IMR-90 (cell line): ENCODE results near the gene TIGD2. TPM values are rescaled to one million over a fixed set of nuclear protein-coding genes. Genes with fewer than 3 reads are reported as not detected.

ENCODE experiments used
- ATAC-seq: fragments of 200-7000 bp; cut with Tn5 transposase; 2 replicates; pipeline ENCODE4 v1.9.1; 2020; ENCODE audit warnings: low read depth, mild to moderate bottlenecking, moderate library complexity
- BruUV-seq: library from RNA; stranded (reverse); fragments of 400-500 nt; replicated peaks from 2 replicates; lab custom pipeline; 2021; lab: Mats Ljungman, UMichigan
- CTCF ChIA-PET: fragments of 300-600 bp; formaldehyde crosslinking; extraction: SDS; loops from one replicate; lab custom pipeline; 2021; ENCODE audit warnings: antibody characterized with exemption; lab: Yijun Ruan, JAX
- POLR2A ChIA-PET: fragments of 300-600 bp; sonication (Branson Sonifier 250); formaldehyde crosslinking; loops from one replicate; lab custom pipeline; 2022; ENCODE audit warnings: antibody characterized with exemption; ENCODE audit not compliant: unreplicated experiment; lab: Charles Lee
- DNase-seq: peaks from one replicate; pipeline ENCODE4 v3.0.0; 2013
- H2AFZ ChIP-seq: replicated peaks from 2 replicates; pipeline ENCODE3; 2013; ENCODE audit warnings: low read length, mild to moderate bottlenecking; ENCODE audit not compliant: poor library complexity
- H2AK5ac ChIP-seq: 2 replicates; pipeline ENCODE4 v1.6.1; 2013; ENCODE audit warnings: low read depth, low read length, inconsistent platforms
- H2AK9ac ChIP-seq: replicated peaks from 2 replicates; pipeline ENCODE3; 2013; ENCODE audit warnings: mild to moderate bottlenecking, low read depth, low read length, moderate library complexity; ENCODE audit not compliant: poor library complexity
- H2BK120ac ChIP-seq: 2 replicates; pipeline ENCODE4 v1.6.1; 2013; ENCODE audit warnings: low read depth, low read length, inconsistent platforms
- H2BK15ac ChIP-seq: 3 replicates; pipeline ENCODE4 v1.6.1; 2013; ENCODE audit warnings: low read depth, low read length, inconsistent platforms
- H2BK20ac ChIP-seq: 2 replicates; pipeline ENCODE4 v1.6.1; 2013; ENCODE audit warnings: low read depth, mild to moderate bottlenecking, inconsistent platforms, low read length, moderate library complexity
- H2BK5ac ChIP-seq: 2 replicates; pipeline ENCODE4 v1.6.1; 2013; ENCODE audit warnings: mild to moderate bottlenecking, low read depth, low read length, inconsistent platforms; ENCODE audit not compliant: poor library complexity, severe bottlenecking
- H3K14ac ChIP-seq: replicated peaks from 2 replicates; pipeline ENCODE4 v1.6.1; 2013; ENCODE audit warnings: low read depth, low read length, inconsistent platforms
- H3K18ac ChIP-seq: 2 replicates; pipeline ENCODE4 v1.6.1; 2013; ENCODE audit warnings: low read depth, low read length, control low read depth
- H3K23ac ChIP-seq: 2 replicates; pipeline ENCODE4 v1.6.1; 2013; ENCODE audit warnings: low read depth, low read length, inconsistent platforms
- H3K27ac ChIP-seq: 2 replicates; pipeline ENCODE4 v1.5.1; 2013; ENCODE audit warnings: mild to moderate bottlenecking, control low read depth, low read length; ENCODE audit not compliant: insufficient read depth
- H3K27me3 ChIP-seq: 2 replicates; pipeline ENCODE4 v1.6.1; 2013; ENCODE audit warnings: low read length; ENCODE audit not compliant: control insufficient read depth, insufficient read depth
- H3K36me3 ChIP-seq: 2 replicates; pipeline ENCODE4 v1.6.1; 2013; ENCODE audit warnings: low read length, mixed read lengths; ENCODE audit not compliant: control insufficient read depth, insufficient read depth
- H3K4ac ChIP-seq: 2 replicates; pipeline ENCODE4 v1.6.1; 2013; ENCODE audit warnings: low read depth, low read length, inconsistent platforms
- H3K4me1 ChIP-seq: 2 replicates; pipeline ENCODE4 v1.6.1; 2013; ENCODE audit warnings: low read length, mixed read lengths; ENCODE audit not compliant: control insufficient read depth, insufficient read depth
- H3K4me2 ChIP-seq: 2 replicates; pipeline ENCODE4 v1.6.1; 2013; ENCODE audit warnings: low read depth, mild to moderate bottlenecking, control low read depth, low read length, moderate library complexity
- H3K4me3 ChIP-seq: 2 replicates; pipeline ENCODE4 v1.5.1; 2013; ENCODE audit warnings: low read depth, mild to moderate bottlenecking, control low read depth, low read length, moderate library complexity; ENCODE audit not compliant: insufficient read depth
- H3K56ac ChIP-seq: 2 replicates; pipeline ENCODE4 v1.6.1; 2013; ENCODE audit warnings: low read length, inconsistent platforms; ENCODE audit not compliant: insufficient read depth; ENCODE audit errors: extremely low read depth
- H3K79me1 ChIP-seq, 2 experiments: 2 replicates each; pipeline ENCODE4 v1.6.1; 2013; ENCODE audit warnings: low read length in 2 of 2, inconsistent platforms in 1 of 2, low read depth in 1 of 2
- H3K9ac ChIP-seq: 2 replicates; pipeline ENCODE4 v1.6.1; 2013; ENCODE audit warnings: low read depth, low read length, control low read depth
- H3K9me1 ChIP-seq: 2 replicates; pipeline ENCODE4 v1.6.1; 2013; ENCODE audit warnings: low read length, inconsistent platforms; ENCODE audit not compliant: insufficient read depth
- H3K9me3 ChIP-seq: 2 replicates; pipeline ENCODE4 v1.6.1; 2013; ENCODE audit warnings: low read length; ENCODE audit not compliant: control insufficient read depth, insufficient read depth
- H4K20me1 ChIP-seq: 2 replicates; pipeline ENCODE4 v1.6.1; 2013; ENCODE audit warnings: low read length, inconsistent platforms; ENCODE audit not compliant: insufficient read depth
- H4K5ac ChIP-seq: 2 replicates; pipeline ENCODE4 v1.6.1; 2013; ENCODE audit warnings: mild to moderate bottlenecking, low read depth, low read length, control low read depth
- H4K8ac ChIP-seq, 2 experiments: 2 replicates each; pipeline ENCODE4 v1.6.1; 2013; ENCODE audit warnings: low read depth in 2 of 2, low read length in 2 of 2, control low read depth in 1 of 2, inconsistent platforms in 1 of 2
- H4K91ac ChIP-seq: 2 replicates; pipeline ENCODE4 v1.6.1; 2013; ENCODE audit warnings: low read depth, low read length, inconsistent platforms; ENCODE audit not compliant: insufficient read depth
- CEBPB ChIP-seq: IDR thresholded peaks from 2 replicates; pipeline ENCODE4 v1.6.1; 2012; ENCODE audit warnings: low read depth, low read length, improper control_type of control experiment
- ELK1 ChIP-seq: fragments of 150-350 bp; IDR thresholded peaks from 2 replicates; pipeline ENCODE4 v1.6.1; 2016; ENCODE audit warnings: low read depth, mild to moderate bottlenecking, low read length, moderate library complexity, borderline replicate concordance
- FOS ChIP-seq: fragments of 150-350 bp; IDR thresholded peaks from 2 replicates; pipeline ENCODE4 v1.6.1; 2016; ENCODE audit warnings: low read depth, low read length
- MXI1 ChIP-seq: IDR thresholded peaks from 2 replicates; pipeline ENCODE4 v1.6.1; 2012; ENCODE audit warnings: low read depth, mild to moderate bottlenecking, low read length, moderate library complexity, borderline replicate concordance
- POLR2A ChIP-seq: IDR thresholded peaks from 2 replicates; pipeline ENCODE4 v1.6.1; 2012; ENCODE audit warnings: mild to moderate bottlenecking, low read depth, low read length
- RAD21 ChIP-seq: IDR thresholded peaks from 2 replicates; pipeline ENCODE4 v1.6.1; 2012; ENCODE audit warnings: low read length, improper control_type of control experiment
- RFX5 ChIP-seq: IDR thresholded peaks from 2 replicates; pipeline ENCODE4 v1.8.0; 2012; ENCODE audit warnings: low read depth, mild to moderate bottlenecking, low read length, moderate library complexity
- SMC3 ChIP-seq: fragments of 150-350 bp; IDR thresholded peaks from 2 replicates; pipeline ENCODE4 v1.6.1; 2016; ENCODE audit warnings: low read depth, mild to moderate bottlenecking, antibody characterized with exemption, low read length, moderate library complexity
- USF2 ChIP-seq: fragments of 150-350 bp; IDR thresholded peaks from 2 replicates; pipeline ENCODE4 v1.6.1; 2017; ENCODE audit warnings: mild to moderate bottlenecking, antibody characterized with exemption, low read length, low read depth
- WGBS, 2 experiments: methylation state at CpG; one replicate each; pipeline versions ENCODE4 v1.1.5 to v1.1.7; 2013; ENCODE audit warnings: missing lambda C conversion rate in 2 of 2; ENCODE audit not compliant: insufficient read length in 1 of 2; ENCODE audit errors: extremely low coverage in 2 of 2; 5-methylcytosine and 5-hydroxymethylcytosine counted together
- dilution Hi-C: fragments of 300-500 bp; cut with HindIII; formaldehyde crosslinking; loops from one replicate; pipeline ENCODE4 v1.14.3; 2018; ENCODE audit warnings: low sequenced_read_pairs; ENCODE audit not compliant: unreplicated experiment
- in situ Hi-C: fragments of 300-500 bp; cut with MboI; formaldehyde crosslinking; loops from 3 replicates; pipeline ENCODE4 v1.14.3; 2019; ENCODE audit warnings: low sequenced_read_pairs, inconsistent platforms, mixed read lengths
- intact Hi-C: fragments of 100-400 bp; cut with micrococcal nuclease; formaldehyde crosslinking; loops from 2 replicates; pipeline ENCODE4 v1.10.0; 2022
- polyA plus RNA-seq, 3 experiments: library from polyadenylated mRNA; depleted of rRNA; stranded (reverse); fragments of >200 nt; gene quantifications; 2 replicates each; pipeline ENCODE4 v1.2.3, GENCODE V29; 2012; ENCODE audit warnings: low replicate concordance in 1 of 3
- total RNA-seq: library from RNA; depleted of rRNA; stranded (reverse); fragments of >200 nt; gene quantifications from 2 replicates; pipeline ENCODE4 v1.2.3, GENCODE V29; 2012
- TF ChIP-seq, protein P1 (sequence below): conservative IDR thresholded peaks from 2 replicates; pipeline ENCODE4 v1.5.1; 2012; ENCODE audit warnings: mild to moderate bottlenecking, low read depth, low read length, improper control_type of control experiment

Gene TIGD2
- total and polyA plus RNA-seq, 2 of the 4 experiments (the other 2 are of a cell fraction): 5.6 to 12.4 TPM

DNA sequence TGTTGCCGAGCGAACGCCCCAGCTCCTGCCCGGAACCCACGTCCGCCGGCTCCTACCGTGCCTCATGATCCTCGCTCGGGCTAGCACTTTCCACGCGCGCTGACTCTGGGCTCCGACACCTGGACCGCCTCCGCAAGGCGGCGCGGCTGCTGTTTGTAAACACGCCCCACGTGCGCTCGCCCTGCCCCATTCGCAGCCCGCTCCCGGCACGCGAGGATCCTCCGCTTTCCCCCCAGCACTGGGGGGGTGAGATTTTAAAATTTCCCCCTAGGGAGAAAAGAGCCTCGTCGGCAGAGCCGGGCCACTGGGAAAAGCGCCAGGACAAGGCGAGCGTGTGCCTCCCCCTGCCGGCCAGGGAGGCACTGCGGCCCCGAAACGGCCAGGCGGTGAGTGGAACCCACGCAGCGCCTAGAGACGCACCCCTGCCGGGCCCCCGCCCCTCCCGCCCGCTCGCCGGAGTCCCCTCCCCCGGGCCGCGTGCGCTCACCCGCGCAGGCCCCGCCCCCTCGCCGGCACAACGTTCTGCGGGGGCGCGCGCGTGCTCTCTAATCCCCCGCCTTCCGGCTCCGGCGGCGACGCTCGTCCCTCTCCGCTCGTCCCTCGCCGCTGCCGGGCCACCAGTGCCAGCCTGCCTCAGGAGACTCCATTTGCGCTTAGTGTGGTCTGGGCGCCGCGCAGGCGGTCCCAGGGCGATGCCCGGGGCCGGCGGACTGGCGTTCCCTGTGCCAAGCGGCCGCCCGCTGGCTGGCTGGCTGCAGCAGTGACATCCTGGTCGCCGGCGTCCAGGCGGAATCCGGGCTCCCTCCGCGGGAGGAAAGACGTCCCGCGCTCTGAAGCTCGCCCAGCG lies at the start of gene TIGD2 (continued):
- TF ChIP-seq FOS: no peak
- TF ChIP-seq CEBPB: no peak
- no peak for TF ChIP-seq POLR2A
- TF ChIP-seq, protein P1, sequence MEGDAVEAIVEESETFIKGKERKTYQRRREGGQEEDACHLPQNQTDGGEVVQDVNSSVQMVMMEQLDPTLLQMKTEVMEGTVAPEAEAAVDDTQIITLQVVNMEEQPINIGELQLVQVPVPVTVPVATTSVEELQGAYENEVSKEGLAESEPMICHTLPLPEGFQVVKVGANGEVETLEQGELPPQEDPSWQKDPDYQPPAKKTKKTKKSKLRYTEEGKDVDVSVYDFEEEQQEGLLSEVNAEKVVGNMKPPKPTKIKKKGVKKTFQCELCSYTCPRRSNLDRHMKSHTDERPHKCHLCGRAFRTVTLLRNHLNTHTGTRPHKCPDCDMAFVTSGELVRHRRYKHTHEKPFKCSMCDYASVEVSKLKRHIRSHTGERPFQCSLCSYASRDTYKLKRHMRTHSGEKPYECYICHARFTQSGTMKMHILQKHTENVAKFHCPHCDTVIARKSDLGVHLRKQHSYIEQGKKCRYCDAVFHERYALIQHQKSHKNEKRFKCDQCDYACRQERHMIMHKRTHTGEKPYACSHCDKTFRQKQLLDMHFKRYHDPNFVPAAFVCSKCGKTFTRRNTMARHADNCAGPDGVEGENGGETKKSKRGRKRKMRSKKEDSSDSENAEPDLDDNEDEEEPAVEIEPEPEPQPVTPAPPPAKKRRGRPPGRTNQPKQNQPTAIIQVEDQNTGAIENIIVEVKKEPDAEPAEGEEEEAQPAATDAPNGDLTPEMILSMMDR: peak; percentile 69

DNA sequence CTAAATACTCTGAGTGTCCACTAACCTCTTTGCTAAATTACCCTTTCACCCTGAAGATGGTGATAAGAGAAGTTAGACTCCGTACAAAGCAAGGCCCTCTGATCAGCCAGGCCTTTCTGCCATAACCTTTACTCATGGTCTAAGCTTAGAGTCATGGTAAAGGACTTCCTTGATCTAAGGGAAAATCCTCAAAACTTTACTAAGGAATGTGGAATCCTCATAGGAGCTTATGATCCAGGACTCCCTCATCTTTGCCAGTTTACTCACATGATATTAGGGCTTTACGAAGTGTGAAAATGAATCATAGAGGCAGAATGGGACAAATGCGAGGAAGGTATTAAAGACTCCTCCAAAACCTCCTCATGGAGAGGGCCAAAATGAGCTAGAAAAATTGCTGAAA lies 46.5 kb upstream of the TIGD2 start:
- Histone ChIP-seq H3K14ac (no peak overlapping the region), H2BK120ac (no peak overlapping the region), H3K9ac (no peak overlapping the region), H3K18ac (no peak overlapping the region), H3K4ac (no peak overlapping the region), H4K91ac (no peak overlapping the region), H3K9me1 (no peaks in the 10 kb centered on the region), H3K4me1 (no peaks in the 10 kb centered on the region), H3K23ac (no peak overlapping the region), H2AK5ac (no peak overlapping the region), H4K20me1 (no peaks in the 10 kb centered on the region), H2BK5ac (no peak overlapping the region), H2AFZ (no peak overlapping the region), H3K27ac (no peak overlapping the region), H3K4me2 (no peak overlapping the region), H3K56ac (no peak overlapping the region), H4K5ac (no peak overlapping the region), H3K4me3 (no peak overlapping the region), H3K27me3 (no peaks in the 10 kb centered on the region), H2BK15ac (no peak overlapping the region), H4K8ac (no peak overlapping the region), H3K36me3 (no peaks in the 10 kb centered on the region), H3K79me1 (no peaks in the 10 kb centered on the region), H3K9me3 (no peaks in the 10 kb centered on the region), H2AK9ac (no peak overlapping the region), H2BK20ac (no peak overlapping the region)
- ChIA-PET POLR2A (no interaction called here), CTCF (interaction anchor here (1.4 kb wide), 1 partner anchor 9 kb away, joined by 4 read pairs; the partner anchor contains the start of gene FAM13A)
- DNase-seq (no peak), ATAC-seq (peak; percentile 62)
- TF ChIP-seq USF2 (no peak), RAD21 (no peak), RFX5 (no peak), MXI1 (no peak), ELK1 (no peak), SMC3 (no peak), FOS (no peak)
- dilution Hi-C loops: no loop called here
- no CpG with 5 or more reads among the region's 3 CpGs for WGBS, 2 experiments
- intact Hi-C loops: no loop called here
- no TSS peak for BruUV-seq
- in situ Hi-C loops: no loop called here
